GM13977 (cell line): Measurements from ENCODE around the gene LNX2.
A peak's percentile ranks its signal among the peaks of the same experiment; 100 is the strongest.

Experiments
- DNase-seq: peaks from one replicate; pipeline ENCODE4 v3.0.0; 2012; ENCODE audit warnings: low spot score
- CTCF ChIP-seq: IDR thresholded peaks from 2 replicates; pipeline ENCODE4 v1.5.1; 2012; ENCODE audit warnings: mild to moderate bottlenecking, control low read depth; ENCODE audit not compliant: insufficient read depth; ENCODE audit errors: extremely low read depth, missing control alignments
- in situ Hi-C: fragments of 300-500 bp; cut with MboI; formaldehyde crosslinking; loops from one replicate; pipeline ENCODE4 v1.12.0; 2022; ENCODE audit warnings: low sequenced_read_pairs, low pct_unique_long_range_greater_than_20kb, mixed read lengths, inconsistent platforms; ENCODE audit not compliant: unreplicated experiment

LNX2 gene

DNA sequence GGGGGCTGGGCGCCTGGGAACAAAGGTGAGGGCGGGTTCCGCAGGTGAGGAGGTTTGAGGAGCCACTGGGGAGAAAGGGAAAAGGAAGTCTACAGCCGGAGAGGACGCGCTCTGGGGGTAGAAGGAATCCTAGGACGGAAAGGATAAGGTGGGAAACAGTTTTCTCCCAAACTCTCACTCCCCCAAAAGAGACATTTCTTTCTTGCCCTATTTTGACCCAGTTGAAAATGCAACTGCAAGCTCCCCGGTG, 712 bp upstream of the LNX2 start:
- no peak for DNase-seq
- TF ChIP-seq CTCF, result no peak
- in situ Hi-C loops, result no loop called here

GRCh38 chr13:27619728-27620376, 477 bp downstream of the LNX2 start:
- in situ Hi-C loops, result no loop called here
- DNase-seq, result peak; percentile 68
- peak; percentile 9 for TF ChIP-seq CTCF

GRCh38 chr13:27619093-27619727, 1.1 kb downstream of the LNX2 start:
- no peak for TF ChIP-seq CTCF
- in situ Hi-C loops, result no loop called here
- DNase-seq, result no peak

DNA sequence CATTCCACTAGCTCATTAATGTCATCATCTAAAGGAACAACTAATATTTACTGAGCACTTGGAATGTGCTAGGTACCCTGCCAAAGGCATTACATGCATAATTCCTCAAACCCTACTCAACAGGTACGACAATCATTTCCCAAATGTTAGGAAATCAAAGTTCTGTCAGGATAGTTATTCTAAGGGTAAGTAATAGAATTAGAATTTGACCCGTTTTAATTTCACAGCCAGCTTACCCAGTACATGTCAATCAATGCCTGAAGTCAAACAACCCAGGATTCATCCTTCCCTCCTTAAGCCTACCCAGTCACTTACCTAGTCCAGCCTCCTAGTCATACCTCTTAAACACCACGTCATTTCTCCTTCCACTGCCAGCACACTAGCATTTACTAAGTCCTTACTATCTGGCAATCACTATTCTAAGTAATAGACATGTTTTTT, 2.4 kb downstream of the LNX2 start:
- no peak for DNase-seq
- no peak for TF ChIP-seq CTCF
- in situ Hi-C loops, result no loop called here

DNA sequence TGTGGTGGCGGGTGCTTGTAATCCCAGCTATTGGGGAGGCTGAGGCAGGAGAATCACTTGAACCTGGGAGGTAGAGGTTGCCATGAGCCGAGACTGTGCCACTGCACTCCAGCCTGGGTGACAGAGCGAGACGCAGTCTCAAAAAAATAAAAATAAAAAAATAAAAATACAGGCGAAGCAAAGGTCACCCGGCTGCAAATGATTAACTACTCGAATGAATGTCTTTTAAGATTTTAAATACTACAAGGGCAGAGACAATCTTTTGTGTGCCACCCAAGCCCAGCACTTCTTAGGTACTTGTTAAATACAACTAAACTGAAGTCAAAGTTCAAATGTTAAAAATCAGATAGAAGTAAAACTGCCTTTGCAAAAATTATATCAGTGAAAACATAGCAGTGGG, 6.7 kb downstream of the LNX2 start:
- DNase-seq, result no peak
- in situ Hi-C loops, result no loop called here
- no peak for TF ChIP-seq CTCF

DNA sequence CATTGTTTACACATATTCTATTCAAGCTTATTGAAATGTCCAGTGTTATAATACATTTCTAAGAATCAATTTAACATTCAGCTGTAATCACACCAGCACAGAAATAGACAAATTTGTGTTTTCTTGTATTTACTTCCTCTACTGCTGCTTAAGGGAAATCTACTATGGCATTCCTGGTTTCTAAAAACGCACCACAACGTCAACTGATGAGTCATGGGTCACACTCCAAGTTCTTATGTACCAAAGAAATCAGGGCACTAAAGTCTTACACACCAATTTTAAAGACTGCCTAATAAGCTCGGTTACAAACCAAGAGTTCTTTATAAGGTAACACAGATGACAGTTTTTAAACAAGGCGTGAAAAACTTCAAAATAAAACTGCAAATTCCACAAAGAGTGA, 13.2 kb downstream of the LNX2 start:
- in situ Hi-C loops, result no loop called here
- no peak for DNase-seq

More for the DNA sequence above, 13.2 kb downstream of the LNX2 start:
- no peak for TF ChIP-seq CTCF
